H1 (cell line): ENCODE results near the gene GIPC1. TPM values are rescaled to one million over a fixed set of nuclear protein-coding genes. Genes with fewer than 3 reads are reported as not detected.

Source experiments
- CTCF ChIA-PET: fragments of 300-600 bp; sonication (Branson Sonifier 250); formaldehyde crosslinking; loops from one replicate; lab custom pipeline; 2021; ENCODE audit not compliant: partially characterized antibody; lab: Charles Lee
- POLR2A ChIA-PET: fragments of 300-600 bp; sonication (Branson Sonifier 250); formaldehyde crosslinking; loops from one replicate; lab custom pipeline; 2021; ENCODE audit warnings: inconsistent platforms; ENCODE audit not compliant: partially characterized antibody; lab: Charles Lee
- DNase-seq, 2 experiments: peaks; one replicate each; pipeline versions ENCODE4 v3.0.0 to v3.0.0-alpha.2; 2010 to 2022; ENCODE audit warnings: low spot score in 2 of 2, low read depth in 1 of 2, mixed read lengths in 1 of 2
- FAIRE-seq: peaks from 2 replicates; lab custom pipeline; 2011; peaks lifted over from hg19 to GRCh38; lab: Jason Lieb, UNC
- H2AFZ ChIP-seq: 2 replicates; pipeline ENCODE4 v1.8.1; 2012; ENCODE audit warnings: low read length, inconsistent platforms
- H2AK5ac ChIP-seq: 2 replicates; pipeline ENCODE4 v1.6.1; 2013; ENCODE audit warnings: low read depth, low read length
- H2BK120ac ChIP-seq: replicated peaks from 2 replicates; pipeline ENCODE3; 2013; ENCODE audit warnings: low read depth, low read length, inconsistent platforms
- H2BK12ac ChIP-seq: 2 replicates; pipeline ENCODE4 v1.6.1; 2013; ENCODE audit warnings: low read depth, low read length
- H2BK15ac ChIP-seq: 2 replicates; pipeline ENCODE4 v1.6.1; 2013; ENCODE audit warnings: low read length
- H2BK20ac ChIP-seq: 2 replicates; pipeline ENCODE4 v1.6.1; 2013; ENCODE audit warnings: low read length
- H2BK5ac ChIP-seq: 2 replicates; pipeline ENCODE4 v1.6.1; 2013; ENCODE audit warnings: low read depth, low read length
- H3K14ac ChIP-seq: 2 replicates; pipeline ENCODE4 v1.6.1; 2013; ENCODE audit warnings: inconsistent platforms; ENCODE audit not compliant: insufficient read length
- H3K18ac ChIP-seq: 2 replicates; pipeline ENCODE4 v1.6.1; 2013; ENCODE audit warnings: low read length; ENCODE audit errors: extremely low read depth
- H3K23ac ChIP-seq: 2 replicates; pipeline ENCODE4 v1.6.1; 2013; ENCODE audit warnings: inconsistent platforms; ENCODE audit not compliant: insufficient read length
- H3K23me2 ChIP-seq: 2 replicates; pipeline ENCODE4 v1.6.1; 2013; ENCODE audit warnings: low read depth, low read length
- H3K27ac ChIP-seq: 2 replicates; pipeline ENCODE4 v1.6.1; 2011; ENCODE audit warnings: low read depth, low read length, inconsistent platforms
- H3K27me3 ChIP-seq, 4 experiments: replicated peaks in 1 of 4; 1 replicate in 1 of 4; 2 replicates in 3 of 4; pipeline versions ENCODE4 v1.6.1 to v1.8.1; 2011 to 2013; ENCODE audit warnings: low read length in 3 of 4, mild to moderate bottlenecking in 3 of 4, inconsistent platforms in 2 of 4, mixed read lengths in 2 of 4, moderate library complexity in 1 of 4; ENCODE audit not compliant: control insufficient read depth in 3 of 4, insufficient read depth in 3 of 4; ENCODE audit errors: extremely low read depth in 1 of 4
- H3K36me3 ChIP-seq, 4 experiments: 2 replicates each; pipeline versions ENCODE4 v1.6.1 to v1.8.1; 2011 to 2013; ENCODE audit warnings: mild to moderate bottlenecking in 4 of 4, low read length in 3 of 4, moderate library complexity in 2 of 4, control low read depth in 1 of 4, inconsistent platforms in 1 of 4; ENCODE audit not compliant: insufficient read depth in 4 of 4, control insufficient read depth in 2 of 4
- H3K4ac ChIP-seq: replicated peaks from 2 replicates; pipeline ENCODE3; 2013; ENCODE audit warnings: low read length, low read depth, mixed read lengths, inconsistent platforms; ENCODE audit not compliant: insufficient read length
- H3K4me1 ChIP-seq, 4 experiments: replicated peaks in 1 of 4; 1 replicate in 1 of 4; 2 replicates in 3 of 4; pipeline versions ENCODE4 v1.6.1 to v1.8.1; 2011 to 2013; ENCODE audit warnings: low read length in 3 of 4, inconsistent platforms in 2 of 4, mixed read lengths in 1 of 4; ENCODE audit not compliant: insufficient read depth in 4 of 4, control insufficient read depth in 3 of 4
- H3K4me2 ChIP-seq, 2 experiments: 2 replicates each; pipeline versions ENCODE4 v1.6.1 to v1.8.1; 2011 to 2013; ENCODE audit warnings: low read depth in 2 of 2, low read length in 2 of 2, control low read depth in 1 of 2, inconsistent platforms in 1 of 2, mild to moderate bottlenecking in 1 of 2; ENCODE audit not compliant: insufficient read depth in 1 of 2
- H3K4me3 ChIP-seq, 4 experiments: fragments of 200-600, 300-600 bp in 1 of 4; sonication (generic), shearing (Covaris generic), sonication (Bioruptor Twin) in 1 of 4; 2 replicates each; pipeline versions ENCODE4 v1.5.1 to v1.8.1; 2011 to 2016; ENCODE audit warnings: low read length in 4 of 4, low read depth in 3 of 4, control low read depth in 2 of 4, inconsistent platforms in 2 of 4, mild to moderate bottlenecking in 2 of 4, mixed read lengths in 1 of 4, moderate library complexity in 1 of 4; ENCODE audit not compliant: insufficient read depth in 2 of 4; ENCODE audit errors: extremely low read depth in 1 of 4
- H3K56ac ChIP-seq: replicated peaks from 2 replicates; pipeline ENCODE3; 2013; ENCODE audit warnings: low read depth, mild to moderate bottlenecking, mixed read lengths, low read length, inconsistent platforms; ENCODE audit not compliant: insufficient read length
- H3K79me1 ChIP-seq: 2 replicates; pipeline ENCODE4 v1.6.1; 2013; ENCODE audit warnings: low read depth, low read length, control low read depth
- H3K79me2 ChIP-seq, 2 experiments: 2 replicates each; pipeline versions ENCODE4 v1.6.1 to v1.8.1; 2012 to 2013; ENCODE audit warnings: low read length in 2 of 2, mild to moderate bottlenecking in 2 of 2, inconsistent platforms in 1 of 2; ENCODE audit not compliant: insufficient read depth in 2 of 2, control insufficient read depth in 1 of 2
- H3K9ac ChIP-seq, 4 experiments: replicated peaks in 1 of 4; 1 replicate in 1 of 4; 2 replicates in 3 of 4; pipeline versions ENCODE4 v1.6.1 to v1.8.1; 2011 to 2013; ENCODE audit warnings: low read depth in 3 of 4, low read length in 3 of 4, control low read depth in 2 of 4, mild to moderate bottlenecking in 2 of 4, moderate library complexity in 2 of 4, inconsistent platforms in 1 of 4; ENCODE audit errors: extremely low read depth in 1 of 4
- H3K9me3 ChIP-seq, 2 experiments: 2 replicates each; pipeline versions ENCODE4 v1.6.1 to v1.8.1; 2012 to 2013; ENCODE audit warnings: mild to moderate bottlenecking in 2 of 2, moderate library complexity in 2 of 2, control low read depth in 1 of 2, inconsistent platforms in 1 of 2, low read depth in 1 of 2, low read length in 1 of 2, mixed read lengths in 1 of 2; ENCODE audit not compliant: insufficient read depth in 2 of 2
- H4K20me1 ChIP-seq, 2 experiments: replicated peaks in 1 of 2; 2 replicates each; pipeline versions ENCODE3 to v1.8.1; 2011 to 2013; ENCODE audit warnings: inconsistent platforms in 2 of 2, low read length in 2 of 2, mild to moderate bottlenecking in 1 of 2; ENCODE audit not compliant: insufficient read depth in 2 of 2, control insufficient read depth in 1 of 2
- H4K5ac ChIP-seq: 2 replicates; pipeline ENCODE4 v1.6.1; 2013; ENCODE audit warnings: low read length, low read depth, mixed read lengths, inconsistent platforms; ENCODE audit not compliant: insufficient read length
- H4K8ac ChIP-seq: 2 replicates; pipeline ENCODE4 v1.8.0; 2013; ENCODE audit warnings: mild to moderate bottlenecking, moderate library complexity, low read length, inconsistent platforms; ENCODE audit not compliant: insufficient read depth; ENCODE audit errors: extremely low read depth
- H4K91ac ChIP-seq: replicated peaks from 2 replicates; pipeline ENCODE3; 2013; ENCODE audit warnings: low read length, mixed read lengths, inconsistent platforms; ENCODE audit not compliant: insufficient read length
- CHD1 ChIP-seq: IDR thresholded peaks from 2 replicates; pipeline ENCODE4 v1.6.1; 2012; ENCODE audit warnings: low read depth, low read length, improper control_type of control experiment
- KDM1A ChIP-seq: fragments of 200-600, 300-600 bp; sonication (generic); IDR thresholded peaks from 2 replicates; pipeline ENCODE4 v1.7.1; 2016; ENCODE audit warnings: mild to moderate bottlenecking, low read length, borderline replicate concordance
- RFX5 ChIP-seq: IDR thresholded peaks from 2 replicates; pipeline ENCODE4 v1.6.1; 2011; ENCODE audit warnings: low read depth, low read length, improper control_type of control experiment, borderline replicate concordance
- WGBS, 2 experiments: shearing (Covaris generic) in 1 of 2; methylation state at CpG; one replicate each; pipeline versions ENCODE4 v1.1.6 to v1.1.7; 2013 to 2015; ENCODE audit warnings: low lambda C conversion rate in 2 of 2, mixed read lengths in 2 of 2, inconsistent platforms in 1 of 2, low coverage in 1 of 2, missing lambda C conversion rate in 1 of 2; ENCODE audit not compliant: insufficient replicate concordance in 2 of 2, insufficient coverage in 1 of 2, insufficient read length in 1 of 2; ENCODE audit errors: extremely low coverage in 1 of 2, missing lambda C conversion rate in 1 of 2; 5-methylcytosine and 5-hydroxymethylcytosine counted together
- polyA plus RNA-seq, 7 experiments: library from polyadenylated mRNA; depleted of rRNA in 3 of 7; stranded (reverse) in 5 of 7; unstranded in 2 of 7; fragments of >200 nt in 5 of 7; fragments of 200-250 nt in 2 of 7; gene quantifications; 1 replicate in 5 of 7; 2 replicates in 1 of 7; 4 replicates in 1 of 7; pipeline versions ENCODE4 v1.2.1 to v1.2.3, GENCODE V29; 2011 to 2013; ENCODE audit warnings: missing spikeins in 2 of 7, mixed read lengths in 2 of 7
- total RNA-seq: library from RNA; stranded (reverse); fragmentation: NEBNext Ultra II Directional; extraction: Animal tissue kit (Norgen Biotek cat#: 25700); gene quantifications from 2 replicates; pipeline ENCODE4 v1.2.1, GENCODE V29; 2021

Gene GIPC1
- total and polyA plus RNA-seq, 2 of the 8 experiments (the other 6 are each of a cell fraction or from before 2014, with no cell fraction given), result 65.6 to 72.0 TPM

GRCh38 chr19:14494910-14495671, 836 bp downstream of the GIPC1 start:
- H3K23ac ChIP-seq, result no peak overlapping the region
- no peak overlapping the region for H3K18ac ChIP-seq
- H2BK20ac ChIP-seq, result no peak overlapping the region
- peak overlapping the region; percentile 24 for H3K56ac ChIP-seq
- TF ChIP-seq CHD1 (no peak), KDM1A (peak; percentile 68; the same call in 1 of the 2 replicates), RFX5 (no peak)
- DNase-seq (no peak), FAIRE-seq (no peak)
- ChIA-PET POLR2A (interaction anchor here (1.2 to 6.0 kb wide), 7 partner anchors 9 to 59 kb away, joined by 5 to 45 read pairs (median 5); partner anchors contain the start of gene DNAJB1), CTCF (interaction anchor here (0.9 to 3.8 kb wide), 6 partner anchors 9 to 62 kb away, joined by 3 to 24 read pairs (median 3); no protein-coding TSS in a partner anchor)
- H3K23me2 ChIP-seq, result peaks cover 7% of the 10 kb centered on the region; the same call in 1 of the 2 replicates
- no peaks in the 10 kb centered on the region for H3K27me3 ChIP-seq
- H3K9ac ChIP-seq, result peak overlapping the region in 2 of 4 experiments; percentile 13 to 35; a peak in 2 of 7 replicates
- H3K4ac ChIP-seq, result no peak overlapping the region
- H3K14ac ChIP-seq, result no peak overlapping the region
- no peak overlapping the region for H2BK15ac ChIP-seq
- WGBS, 2 experiments, result 40% methylated on average over 8 of the region's 14 CpGs; no CpG with 5 or more reads in 1 of the 2 experiments
- H3K4me1 ChIP-seq, result peaks cover 0 to 13% (median 6%) of the 10 kb centered on the region in 4 experiments; a peak in 5 of 7 replicates
- no peak overlapping the region for H3K27ac ChIP-seq
- H4K5ac ChIP-seq, result no peak overlapping the region
- H3K9me3 ChIP-seq, result no peaks in the 10 kb centered on the region
- no peak overlapping the region for H2AK5ac ChIP-seq
- peak overlapping the region; percentile 42 for H4K91ac ChIP-seq
- peaks cover 3% of the 10 kb centered on the region for H3K79me1 ChIP-seq
- peak overlapping the region; percentile 46 to 80 (median 69) for H3K4me3 ChIP-seq
- peak overlapping the region; percentile 75 to 77 for H3K4me2 ChIP-seq
- peaks cover 0 to 10% of the 10 kb centered on the region in 2 experiments for H4K20me1 ChIP-seq
- H3K36me3 ChIP-seq, result no peaks in the 10 kb centered on the region; a peak in 3 of 8 replicates
- H2BK12ac ChIP-seq, result no peak overlapping the region
- no peak overlapping the region for H2AFZ ChIP-seq
- H2BK120ac ChIP-seq, result no peak overlapping the region
- H3K79me2 ChIP-seq, result peaks cover 0 to 11% of the 10 kb centered on the region in 2 experiments; a peak in 2 of 4 replicates
- H2BK5ac ChIP-seq, result no peak overlapping the region
- peak overlapping the region; percentile 35; the same call in 1 of the 2 replicates for H4K8ac ChIP-seq
